HG03159 (cell line): ENCODE data around the gene ETV1.

Source experiments
- ATAC-seq: cut with Tn5 transposase; IDR thresholded peaks from one replicate; pipeline ENCODE4 v1.9.1; 2021; ENCODE audit warnings: mild to moderate bottlenecking, moderate library complexity; ENCODE audit not compliant: unreplicated experiment

Gene ETV1

DNA sequence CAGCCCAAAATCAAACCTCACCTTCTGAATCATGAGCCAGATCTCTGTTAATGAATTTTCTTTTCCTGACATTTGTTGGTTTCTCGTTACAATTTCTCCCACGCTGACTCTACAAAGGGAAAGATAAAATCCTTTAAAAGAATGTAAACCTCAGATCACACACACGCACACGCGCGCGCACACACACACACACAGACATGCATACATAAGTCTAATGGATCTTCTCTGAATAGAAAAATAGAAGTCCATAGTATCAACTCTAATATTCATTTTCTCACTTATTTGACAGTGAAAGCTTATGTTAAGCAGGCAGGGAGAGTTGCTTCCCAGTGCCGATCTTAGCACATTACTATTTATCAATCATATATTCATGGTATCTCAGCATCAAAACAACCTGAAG is 1.4 kb downstream of the ETV1 start:
- ATAC-seq: no peak

GRCh38 chr7:13987395-13987794 is 2.1 kb downstream of the ETV1 start:
- ATAC-seq: no peak

GRCh38 chr7:13986208-13986607 is 3.3 kb downstream of the ETV1 start:
- no peak for ATAC-seq

GRCh38 chr7:13984831-13985685 is 4.4 kb downstream of the ETV1 start:
- ATAC-seq: no peak

GRCh38 chr7:13984061-13984460 is 5.4 kb downstream of the ETV1 start:
- no peak for ATAC-seq

GRCh38 chr7:13982940-13983677 is 6.4 kb downstream of the ETV1 start:
- no peak for ATAC-seq

- no peak for ATAC-seq
Measured at GRCh38 chr7:13981070-13981469, 8.4 kb downstream of the ETV1 start.

DNA sequence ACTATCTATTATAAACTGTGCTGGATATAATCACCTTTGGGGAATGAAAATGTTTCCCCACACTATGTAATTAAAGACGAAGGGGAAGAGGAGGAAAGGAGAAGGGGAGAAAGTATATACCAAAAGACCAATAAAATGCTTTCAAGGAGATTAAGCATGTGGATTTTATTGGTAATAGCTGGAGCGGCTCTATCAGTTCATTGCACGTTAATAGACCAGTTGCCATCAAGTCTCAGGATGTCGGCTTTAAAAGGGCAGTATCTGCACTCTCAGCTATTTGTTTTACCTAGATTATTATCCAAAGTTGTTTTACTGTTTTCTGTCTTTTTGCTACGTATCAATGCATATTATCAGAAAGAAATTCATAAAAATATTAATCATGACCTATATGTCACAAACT is 9.0 kb downstream of the ETV1 start:
- no peak for ATAC-seq

GRCh38 chr7:13979671-13980435 is 9.6 kb downstream of the ETV1 start:
- ATAC-seq: no peak

DNA sequence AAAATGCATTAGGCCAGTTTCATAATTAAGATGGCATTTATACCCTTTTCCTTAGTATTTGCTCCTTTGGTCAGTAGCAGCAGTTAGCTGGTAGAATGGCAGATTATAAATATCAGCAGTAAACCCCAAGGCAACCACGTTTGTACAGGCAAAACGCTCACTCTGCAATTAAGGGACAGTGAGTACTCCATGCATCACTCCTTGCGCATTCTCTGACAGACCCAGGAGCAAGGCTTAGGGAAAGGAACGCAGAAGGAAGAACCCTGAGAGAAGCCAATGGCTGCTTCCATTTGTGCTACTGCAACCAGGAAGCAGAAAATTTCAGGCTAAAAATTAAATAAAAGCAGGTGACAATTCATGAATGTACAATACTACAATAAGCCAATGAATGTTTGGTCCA is 12.9 kb downstream of the ETV1 start:
- no peak for ATAC-seq

DNA sequence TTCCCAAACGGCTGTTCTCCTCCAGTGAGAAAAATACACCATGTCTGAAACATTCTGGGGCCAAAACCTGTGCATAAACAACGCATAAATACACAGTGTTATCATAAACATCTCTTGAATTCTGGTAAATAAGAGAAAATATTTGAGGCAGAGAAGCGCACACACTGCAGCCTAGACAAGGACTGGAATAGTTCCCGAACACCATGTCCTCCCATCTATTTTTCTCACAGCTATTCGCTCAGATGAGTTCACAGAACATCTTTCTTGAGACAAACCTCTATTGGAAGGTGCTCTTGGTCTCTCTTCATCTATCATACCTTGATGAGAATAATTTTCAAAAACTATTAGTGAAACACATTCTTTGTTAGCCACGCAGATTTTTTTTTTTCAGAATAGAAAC is 24.4 kb downstream of the ETV1 start:
- ATAC-seq: no peak

DNA sequence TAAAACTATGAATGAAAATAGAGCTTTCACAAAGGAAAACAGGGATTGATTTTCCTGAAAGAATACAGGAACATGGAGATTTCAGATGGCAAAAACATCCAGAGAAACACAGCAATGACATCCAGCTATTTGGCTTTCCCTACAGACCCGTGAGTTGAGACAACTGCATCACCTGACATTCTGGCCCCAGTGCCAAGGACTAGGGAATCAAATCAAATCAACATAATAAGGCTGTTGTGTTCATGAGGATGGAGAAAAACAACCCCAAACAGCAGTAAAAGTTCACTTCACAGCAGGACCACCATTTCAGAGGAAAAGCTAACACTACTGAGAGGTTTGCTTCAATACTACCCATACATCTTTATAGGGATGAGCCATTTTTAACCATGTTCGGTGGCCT is 25.5 kb downstream of the ETV1 start:
- no peak for ATAC-seq

GRCh38 chr7:13955494-13955893 is 34.0 kb downstream of the ETV1 start:
- ATAC-seq: no peak

- no peak for ATAC-seq
Measured at GRCh38 chr7:13953368-13953767, 36.1 kb downstream of the ETV1 start.

DNA sequence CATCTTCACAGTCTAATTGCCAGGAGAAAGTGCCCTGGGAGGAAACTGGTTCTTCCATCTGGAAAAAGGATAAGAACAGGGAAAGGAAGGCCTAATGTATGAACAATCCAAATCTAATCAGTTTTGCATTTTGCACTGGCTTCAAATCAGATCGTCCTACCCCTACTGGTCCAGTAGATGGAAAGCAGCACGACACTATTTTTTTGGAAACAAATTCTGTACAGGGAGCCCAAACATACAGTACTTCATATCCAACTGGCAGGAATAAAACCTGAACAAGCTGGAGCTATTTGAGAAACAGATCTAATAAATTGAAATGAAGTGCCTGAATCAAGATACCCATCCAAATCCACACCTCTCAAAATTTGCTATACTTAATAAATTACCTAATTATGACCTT is 36.5 kb downstream of the ETV1 start:
- no peak for ATAC-seq

- no peak for ATAC-seq
Measured at GRCh38 chr7:13949939-13950338, 39.5 kb downstream of the ETV1 start.

DNA sequence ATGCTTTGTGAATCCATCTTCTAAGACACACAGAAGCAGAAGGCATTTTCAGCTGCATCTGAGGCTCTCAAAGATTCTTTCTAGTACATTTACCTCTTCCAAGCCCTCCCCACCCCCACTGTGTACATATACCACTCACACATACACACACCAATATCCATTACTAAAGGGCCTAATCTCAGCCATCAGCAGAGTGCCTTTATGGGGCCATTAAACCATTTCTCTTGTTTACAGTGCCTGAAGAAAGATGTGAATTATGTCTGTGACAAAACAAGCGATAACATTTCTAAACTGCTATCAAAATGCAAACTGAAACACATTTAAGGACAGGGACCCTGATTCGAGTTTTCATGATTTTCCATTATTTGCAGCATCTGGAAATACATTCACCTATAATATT is 40.0 kb downstream of the ETV1 start:
- no peak for ATAC-seq

GRCh38 chr7:13948019-13948801 is 41.3 kb downstream of the ETV1 start:
- no peak for ATAC-seq

GRCh38 chr7:13947535-13947934 is 41.9 kb downstream of the ETV1 start:
- no peak for ATAC-seq

GRCh38 chr7:13946181-13946580 is 43.3 kb downstream of the ETV1 start:
- ATAC-seq: no peak

- ATAC-seq: no peak
Measured at GRCh38 chr7:13945670-13946069, 43.8 kb downstream of the ETV1 start.
